K562 (cell line): ENCODE results near the gene ZNF140. TPM values are rescaled to one million over a fixed set of nuclear protein-coding genes. Genes with fewer than 3 reads are reported as not detected.
A peak's percentile ranks its signal among the peaks of the same experiment; 100 is the strongest.

Source experiments
- CREB1 ChIP-seq, 2 experiments: sonication (generic) in 1 of 2; formaldehyde crosslinking in 1 of 2; IDR thresholded peaks; 2 replicates each; pipeline versions ENCODE4 v1.6.1 to v1.8.0; 2012 to 2022; ENCODE audit warnings: inconsistent platforms in 1 of 2, mild to moderate bottlenecking in 1 of 2, missing genetic modification reagents in 1 of 2, moderate library complexity in 1 of 2
- CREB3 ChIP-seq: fragments of 450-650 bp; conservative IDR thresholded peaks from 2 replicates; pipeline ENCODE4 v1.6.1; 2016; ENCODE audit warnings: missing genetic modification characterization, low read depth, mild to moderate bottlenecking, missing compliant biosample characterization, moderate library complexity
- DMBX1 ChIP-seq: fragments of 250-450 bp; sonication (Bioruptor Pico); IDR thresholded peaks from 2 replicates; pipeline ENCODE4 v1.8.0; 2022; ENCODE audit warnings: inconsistent platforms, mild to moderate bottlenecking, moderate library complexity, borderline replicate concordance
- ELF4 ChIP-seq: fragments of 450-650 bp; formaldehyde crosslinking; IDR thresholded peaks from 2 replicates; pipeline ENCODE4 v1.4.0; 2022; ENCODE audit warnings: missing genetic modification characterization
- L3MBTL2 ChIP-seq: fragments of 450-650 bp; IDR thresholded peaks from 2 replicates; pipeline ENCODE4 v1.6.1; 2016; ENCODE audit warnings: mild to moderate bottlenecking, moderate library complexity
- MXD1 ChIP-seq: fragments of 250-450 bp; sonication (Bioruptor Pico); IDR thresholded peaks from 2 replicates; pipeline ENCODE4 v1.8.0; 2021; ENCODE audit warnings: borderline replicate concordance, mild to moderate bottlenecking, moderate library complexity; ENCODE audit not compliant: poor library complexity, severe bottlenecking
- NFE2L1 ChIP-seq: fragments of 450-650 bp; IDR thresholded peaks from 2 replicates; pipeline ENCODE4 v1.6.1; 2016; ENCODE audit warnings: missing genetic modification characterization, low read depth, mild to moderate bottlenecking, missing compliant biosample characterization, moderate library complexity, borderline replicate concordance
- NFRKB ChIP-seq: fragments of 450-650 bp; IDR thresholded peaks from 2 replicates; pipeline ENCODE4 v1.6.1; 2016; ENCODE audit warnings: low read depth
- POU5F1 ChIP-seq: fragments of 150-350 bp; IDR thresholded peaks from 2 replicates; pipeline ENCODE4 v1.6.1; 2014; ENCODE audit warnings: borderline replicate concordance, low read length, low read depth, mild to moderate bottlenecking; ENCODE audit not compliant: partially characterized antibody
- TAF9B ChIP-seq: fragments of 450-650 bp; IDR thresholded peaks from 2 replicates; pipeline ENCODE4 v1.6.1; 2018; ENCODE audit warnings: mild to moderate bottlenecking; ENCODE audit not compliant: partially characterized antibody
- ZNF174 ChIP-seq: fragments of 250-450 bp; sonication (Bioruptor Pico); IDR thresholded peaks from 2 replicates; pipeline ENCODE4 v1.4.0; 2020; ENCODE audit warnings: mild to moderate bottlenecking
- ZNF253 ChIP-seq: fragments of 250-450 bp; sonication (Bioruptor Pico); conservative IDR thresholded peaks from 2 replicates; pipeline ENCODE4 v1.6.1; 2021; ENCODE audit warnings: mild to moderate bottlenecking
- ZNF830 ChIP-seq: fragments of 250-450 bp; sonication (Bioruptor Pico); IDR thresholded peaks from 2 replicates; pipeline ENCODE4 v1.5.0; 2021; ENCODE audit warnings: mild to moderate bottlenecking
- polyA plus RNA-seq, 8 experiments: library from polyadenylated mRNA; depleted of rRNA in 4 of 8; stranded (reverse) in 5 of 8; unstranded in 3 of 8; fragments of >200 nt; fragmentation: Nextera tagmentation in 2 of 8; fragmentation: Illumina TruSeq in 1 of 8; extraction: Ambion mirVana in 2 of 8; extraction: Trizol in 1 of 8; gene quantifications; 2 replicates each; pipeline versions ENCODE4 v1.2.1 to v1.2.3, GENCODE V29; 2011 to 2014; ENCODE audit warnings: inconsistent platforms in 1 of 8, missing spikeins in 1 of 8
- total RNA-seq, 7 experiments: library from RNA; depleted of rRNA in 6 of 7; stranded (reverse); fragments of >200 nt in 6 of 7; fragmentation: Illumina TruSeq in 2 of 7; extraction: Trizol in 2 of 7; gene quantifications; 2 replicates each; pipeline versions ENCODE4 v1.2.1 to v1.2.3, GENCODE V29; 2011 to 2021; ENCODE audit warnings: low replicate concordance in 1 of 7
- TF ChIP-seq, protein P1 (sequence below), 2 experiments: IDR thresholded peaks; 2 replicates each; pipeline ENCODE4 v1.6.1; 2012; ENCODE audit warnings: improper control_type of control experiment in 2 of 2, low read depth in 2 of 2, low read length in 2 of 2, borderline replicate concordance in 1 of 2
- TF ChIP-seq, protein P2 (sequence below): fragments of 450-650 bp; formaldehyde crosslinking; IDR thresholded peaks from 2 replicates; pipeline ENCODE4 v1.4.0; 2022; ENCODE audit warnings: mild to moderate bottlenecking, moderate library complexity

The ZNF140 gene
- total and polyA plus RNA-seq, 9 of the 15 experiments (the other 6 are each of a cell fraction or from before 2014, with no cell fraction given), result 1.6 to 10.9 (median 5.3) TPM

GRCh38 chr12:133037207-133038005 lies 43.3 kb upstream of the ZNF140 start, which contains the start of gene ZNF84 (continued):
- TF ChIP-seq MXD1 (CRISPR knock-in tag) (no peak), POU5F1 (peak; percentile 48), TAF9B (no peak), CREB1 (IDR thresholded peaks at IDR 0.05) (peak; percentile 43; the same call in 1 of the 2 replicates), CREB1 (CRISPR knock-in tag; IDR thresholded peaks at IDR 0.05) (peak; percentile 73; the same call in 1 of the 2 replicates), DMBX1 (CRISPR knock-in tag) (no peak), L3MBTL2 (peak; percentile 96), ZNF253 (no peak), NFRKB (no peak), ZNF174 (CRISPR knock-in tag) (no peak), ELF4 (no peak), NFE2L1 (tag) (no peak), ZNF830 (CRISPR knock-in tag) (0 out of 2 replicates have a peak, but pooled peaks have one; percentile 84), CREB3 (no peak)
- TF ChIP-seq, protein P1, sequence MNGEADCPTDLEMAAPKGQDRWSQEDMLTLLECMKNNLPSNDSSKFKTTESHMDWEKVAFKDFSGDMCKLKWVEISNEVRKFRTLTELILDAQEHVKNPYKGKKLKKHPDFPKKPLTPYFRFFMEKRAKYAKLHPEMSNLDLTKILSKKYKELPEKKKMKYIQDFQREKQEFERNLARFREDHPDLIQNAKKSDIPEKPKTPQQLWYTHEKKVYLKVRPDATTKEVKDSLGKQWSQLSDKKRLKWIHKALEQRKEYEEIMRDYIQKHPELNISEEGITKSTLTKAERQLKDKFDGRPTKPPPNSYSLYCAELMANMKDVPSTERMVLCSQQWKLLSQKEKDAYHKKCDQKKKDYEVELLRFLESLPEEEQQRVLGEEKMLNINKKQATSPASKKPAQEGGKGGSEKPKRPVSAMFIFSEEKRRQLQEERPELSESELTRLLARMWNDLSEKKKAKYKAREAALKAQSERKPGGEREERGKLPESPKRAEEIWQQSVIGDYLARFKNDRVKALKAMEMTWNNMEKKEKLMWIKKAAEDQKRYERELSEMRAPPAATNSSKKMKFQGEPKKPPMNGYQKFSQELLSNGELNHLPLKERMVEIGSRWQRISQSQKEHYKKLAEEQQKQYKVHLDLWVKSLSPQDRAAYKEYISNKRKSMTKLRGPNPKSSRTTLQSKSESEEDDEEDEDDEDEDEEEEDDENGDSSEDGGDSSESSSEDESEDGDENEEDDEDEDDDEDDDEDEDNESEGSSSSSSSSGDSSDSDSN (IDR thresholded peaks at IDR 0.05; ENCODE audit: borderline replicate concordance in 1 of 2, low read depth in 2 of 2, low read length in 2 of 2), result peak; percentile 65 to 90; a peak in 2 of 4 replicates
- TF ChIP-seq, protein P2, sequence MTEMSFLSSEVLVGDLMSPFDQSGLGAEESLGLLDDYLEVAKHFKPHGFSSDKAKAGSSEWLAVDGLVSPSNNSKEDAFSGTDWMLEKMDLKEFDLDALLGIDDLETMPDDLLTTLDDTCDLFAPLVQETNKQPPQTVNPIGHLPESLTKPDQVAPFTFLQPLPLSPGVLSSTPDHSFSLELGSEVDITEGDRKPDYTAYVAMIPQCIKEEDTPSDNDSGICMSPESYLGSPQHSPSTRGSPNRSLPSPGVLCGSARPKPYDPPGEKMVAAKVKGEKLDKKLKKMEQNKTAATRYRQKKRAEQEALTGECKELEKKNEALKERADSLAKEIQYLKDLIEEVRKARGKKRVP, result no peak
